OCI-LY1 (cell line): ENCODE measurements around the gene PLAC9.

Experiments
- EZH2 ChIP-seq: fragments of 200-600 bp; sonication (generic), shearing (Covaris generic); IDR thresholded peaks from 2 replicates; pipeline ENCODE4 v1.8.0; 2017; ENCODE audit warnings: borderline replicate concordance, mixed run types, mild to moderate bottlenecking, antibody characterized with exemption, low read length, moderate library complexity, mixed read lengths
- TF ChIP-seq, protein P1 (sequence below): fragments of 200-600 bp; sonication (generic), shearing (Covaris generic); IDR thresholded peaks from 2 replicates; pipeline ENCODE4 v1.5.1; 2017; ENCODE audit warnings: mild to moderate bottlenecking, antibody characterized with exemption, low read length, moderate library complexity, mixed read lengths

DNA sequence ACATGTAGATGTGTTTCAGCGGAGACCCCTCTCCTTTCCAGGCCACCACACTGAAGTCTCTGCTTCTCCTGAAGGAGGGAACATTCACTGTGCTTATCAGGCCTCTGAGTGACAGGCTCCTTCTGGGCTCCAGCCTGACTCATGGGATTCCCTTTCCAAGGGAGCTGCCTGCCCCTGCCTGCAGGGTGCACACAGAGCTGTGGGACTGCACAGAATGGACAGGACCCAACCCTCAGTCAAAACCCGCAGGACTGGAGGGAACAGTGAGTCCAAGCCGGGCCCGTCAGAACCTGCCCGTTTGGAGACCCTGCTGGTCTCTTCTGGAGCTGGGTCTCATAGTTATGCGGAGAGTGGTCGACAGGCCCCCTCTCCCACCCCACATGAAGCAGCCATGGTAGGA lies 32.6 kb downstream of the PLAC9 start:
- TF ChIP-seq, protein P1, sequence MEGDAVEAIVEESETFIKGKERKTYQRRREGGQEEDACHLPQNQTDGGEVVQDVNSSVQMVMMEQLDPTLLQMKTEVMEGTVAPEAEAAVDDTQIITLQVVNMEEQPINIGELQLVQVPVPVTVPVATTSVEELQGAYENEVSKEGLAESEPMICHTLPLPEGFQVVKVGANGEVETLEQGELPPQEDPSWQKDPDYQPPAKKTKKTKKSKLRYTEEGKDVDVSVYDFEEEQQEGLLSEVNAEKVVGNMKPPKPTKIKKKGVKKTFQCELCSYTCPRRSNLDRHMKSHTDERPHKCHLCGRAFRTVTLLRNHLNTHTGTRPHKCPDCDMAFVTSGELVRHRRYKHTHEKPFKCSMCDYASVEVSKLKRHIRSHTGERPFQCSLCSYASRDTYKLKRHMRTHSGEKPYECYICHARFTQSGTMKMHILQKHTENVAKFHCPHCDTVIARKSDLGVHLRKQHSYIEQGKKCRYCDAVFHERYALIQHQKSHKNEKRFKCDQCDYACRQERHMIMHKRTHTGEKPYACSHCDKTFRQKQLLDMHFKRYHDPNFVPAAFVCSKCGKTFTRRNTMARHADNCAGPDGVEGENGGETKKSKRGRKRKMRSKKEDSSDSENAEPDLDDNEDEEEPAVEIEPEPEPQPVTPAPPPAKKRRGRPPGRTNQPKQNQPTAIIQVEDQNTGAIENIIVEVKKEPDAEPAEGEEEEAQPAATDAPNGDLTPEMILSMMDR = no peak
- no peak for TF ChIP-seq EZH2
